NB4 (cell line): ENCODE results near the gene MND1.

Experiments used
- POLR2A ChIP-seq: IDR thresholded peaks from 2 replicates; pipeline ENCODE4 v1.6.1; 2011; ENCODE audit warnings: mild to moderate bottlenecking; ENCODE audit not compliant: insufficient read length; ENCODE audit errors: extremely low read depth
- TF ChIP-seq, protein P1 (sequence below): IDR thresholded peaks from one replicate; pipeline ENCODE4 v1.5.1; 2012; ENCODE audit warnings: low read depth, low read length
- TF ChIP-seq, protein P2 (sequence below): IDR thresholded peaks from 2 replicates; pipeline ENCODE4 v1.6.1; 2011; ENCODE audit warnings: low read depth, low read length

DNA sequence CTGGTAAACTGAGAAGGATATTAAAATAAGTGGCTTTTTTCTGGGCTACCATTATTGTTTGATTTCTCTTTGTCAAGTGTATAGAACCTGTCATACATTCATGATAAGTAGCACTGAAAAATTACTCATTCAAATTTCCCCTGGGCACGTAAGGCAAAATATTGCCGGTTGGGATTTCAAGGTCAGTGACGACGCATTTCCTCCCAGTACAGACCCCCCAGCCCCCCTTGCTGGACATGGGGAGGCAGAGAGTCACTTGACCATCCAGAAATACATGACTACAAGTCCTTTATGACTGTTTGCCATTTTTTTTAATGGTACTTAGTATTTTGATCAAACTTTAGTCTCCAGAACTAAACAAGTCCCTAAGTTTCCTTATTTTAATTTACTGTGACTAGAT, 6.8 kb upstream of the MND1 start:
- TF ChIP-seq, protein P1, sequence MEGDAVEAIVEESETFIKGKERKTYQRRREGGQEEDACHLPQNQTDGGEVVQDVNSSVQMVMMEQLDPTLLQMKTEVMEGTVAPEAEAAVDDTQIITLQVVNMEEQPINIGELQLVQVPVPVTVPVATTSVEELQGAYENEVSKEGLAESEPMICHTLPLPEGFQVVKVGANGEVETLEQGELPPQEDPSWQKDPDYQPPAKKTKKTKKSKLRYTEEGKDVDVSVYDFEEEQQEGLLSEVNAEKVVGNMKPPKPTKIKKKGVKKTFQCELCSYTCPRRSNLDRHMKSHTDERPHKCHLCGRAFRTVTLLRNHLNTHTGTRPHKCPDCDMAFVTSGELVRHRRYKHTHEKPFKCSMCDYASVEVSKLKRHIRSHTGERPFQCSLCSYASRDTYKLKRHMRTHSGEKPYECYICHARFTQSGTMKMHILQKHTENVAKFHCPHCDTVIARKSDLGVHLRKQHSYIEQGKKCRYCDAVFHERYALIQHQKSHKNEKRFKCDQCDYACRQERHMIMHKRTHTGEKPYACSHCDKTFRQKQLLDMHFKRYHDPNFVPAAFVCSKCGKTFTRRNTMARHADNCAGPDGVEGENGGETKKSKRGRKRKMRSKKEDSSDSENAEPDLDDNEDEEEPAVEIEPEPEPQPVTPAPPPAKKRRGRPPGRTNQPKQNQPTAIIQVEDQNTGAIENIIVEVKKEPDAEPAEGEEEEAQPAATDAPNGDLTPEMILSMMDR = no peak
- no peak for TF ChIP-seq POLR2A
- TF ChIP-seq, protein P2, sequence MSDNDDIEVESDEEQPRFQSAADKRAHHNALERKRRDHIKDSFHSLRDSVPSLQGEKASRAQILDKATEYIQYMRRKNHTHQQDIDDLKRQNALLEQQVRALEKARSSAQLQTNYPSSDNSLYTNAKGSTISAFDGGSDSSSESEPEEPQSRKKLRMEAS = no peak
